Endothelial cell (in vitro differentiated cells): Measurements from ENCODE around the gene DPYD. TPM values are rescaled to one million over a fixed set of nuclear protein-coding genes. Genes with fewer than 3 reads are reported as not detected.

Source experiments
- DNase-seq: peaks from one replicate; pipeline ENCODE4 v3.0.0; 2021; ENCODE audit warnings: low spot score
- H3K27ac Mint-ChIP-seq: one replicate; pipeline ENCODE4 v1.8.0; 2021; ENCODE audit warnings: mixed read lengths, inconsistent platforms; ENCODE audit not compliant: unreplicated experiment
- H3K27me3 Mint-ChIP-seq: one replicate; pipeline ENCODE4 v1.8.0; 2021; ENCODE audit warnings: mild to moderate bottlenecking, moderate library complexity, mixed read lengths, inconsistent platforms; ENCODE audit not compliant: unreplicated experiment
- H3K36me3 Mint-ChIP-seq: one replicate; pipeline ENCODE4 v1.8.0; 2021; ENCODE audit warnings: mild to moderate bottlenecking, low read depth, mixed read lengths, inconsistent platforms; ENCODE audit not compliant: unreplicated experiment
- H3K4me1 Mint-ChIP-seq: one replicate; pipeline ENCODE4 v1.8.0; 2021; ENCODE audit warnings: mild to moderate bottlenecking, mixed read lengths, inconsistent platforms; ENCODE audit not compliant: unreplicated experiment
- H3K4me3 Mint-ChIP-seq: one replicate; pipeline ENCODE4 v1.8.0; 2021; ENCODE audit warnings: mild to moderate bottlenecking, mixed read lengths, inconsistent platforms; ENCODE audit not compliant: unreplicated experiment
- H3K9me3 Mint-ChIP-seq: one replicate; pipeline ENCODE4 v1.8.0; 2021; ENCODE audit warnings: mixed read lengths, inconsistent platforms; ENCODE audit not compliant: unreplicated experiment
- total RNA-seq: library from RNA; stranded (reverse); fragmentation: NEBNext Ultra II Directional; extraction: Animal tissue kit (Norgen Biotek cat#: 25700); gene quantifications from one replicate; pipeline ENCODE4 v1.2.1, GENCODE V29; 2021; ENCODE audit not compliant: unreplicated experiment
- TF ChIP-seq, protein P1 (sequence below): fragments of 200-600 bp; sonication (generic); IDR thresholded peaks from one replicate; pipeline ENCODE4 v1.5.0; 2021; ENCODE audit warnings: antibody characterized with exemption; ENCODE audit not compliant: unreplicated experiment

The DPYD gene
- total RNA-seq, 1 donor from 2014 or later, result 3.4 TPM

- no peak for DNase-seq
- H3K27me3 Mint-ChIP-seq, result no peaks in the 10 kb centered on the region
- H3K4me1 Mint-ChIP-seq, result no peaks in the 10 kb centered on the region
- no peaks in the 10 kb centered on the region for H3K9me3 Mint-ChIP-seq
- TF ChIP-seq, protein P1, sequence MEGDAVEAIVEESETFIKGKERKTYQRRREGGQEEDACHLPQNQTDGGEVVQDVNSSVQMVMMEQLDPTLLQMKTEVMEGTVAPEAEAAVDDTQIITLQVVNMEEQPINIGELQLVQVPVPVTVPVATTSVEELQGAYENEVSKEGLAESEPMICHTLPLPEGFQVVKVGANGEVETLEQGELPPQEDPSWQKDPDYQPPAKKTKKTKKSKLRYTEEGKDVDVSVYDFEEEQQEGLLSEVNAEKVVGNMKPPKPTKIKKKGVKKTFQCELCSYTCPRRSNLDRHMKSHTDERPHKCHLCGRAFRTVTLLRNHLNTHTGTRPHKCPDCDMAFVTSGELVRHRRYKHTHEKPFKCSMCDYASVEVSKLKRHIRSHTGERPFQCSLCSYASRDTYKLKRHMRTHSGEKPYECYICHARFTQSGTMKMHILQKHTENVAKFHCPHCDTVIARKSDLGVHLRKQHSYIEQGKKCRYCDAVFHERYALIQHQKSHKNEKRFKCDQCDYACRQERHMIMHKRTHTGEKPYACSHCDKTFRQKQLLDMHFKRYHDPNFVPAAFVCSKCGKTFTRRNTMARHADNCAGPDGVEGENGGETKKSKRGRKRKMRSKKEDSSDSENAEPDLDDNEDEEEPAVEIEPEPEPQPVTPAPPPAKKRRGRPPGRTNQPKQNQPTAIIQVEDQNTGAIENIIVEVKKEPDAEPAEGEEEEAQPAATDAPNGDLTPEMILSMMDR, result no peak
- no peak overlapping the region for H3K4me3 Mint-ChIP-seq
- H3K27ac Mint-ChIP-seq, result no peak overlapping the region
- no peaks in the 10 kb centered on the region for H3K36me3 Mint-ChIP-seq
These were observed 9.3 kb upstream of the DPYD start for GRCh38 chr1:97929874-97930851.

DNA sequence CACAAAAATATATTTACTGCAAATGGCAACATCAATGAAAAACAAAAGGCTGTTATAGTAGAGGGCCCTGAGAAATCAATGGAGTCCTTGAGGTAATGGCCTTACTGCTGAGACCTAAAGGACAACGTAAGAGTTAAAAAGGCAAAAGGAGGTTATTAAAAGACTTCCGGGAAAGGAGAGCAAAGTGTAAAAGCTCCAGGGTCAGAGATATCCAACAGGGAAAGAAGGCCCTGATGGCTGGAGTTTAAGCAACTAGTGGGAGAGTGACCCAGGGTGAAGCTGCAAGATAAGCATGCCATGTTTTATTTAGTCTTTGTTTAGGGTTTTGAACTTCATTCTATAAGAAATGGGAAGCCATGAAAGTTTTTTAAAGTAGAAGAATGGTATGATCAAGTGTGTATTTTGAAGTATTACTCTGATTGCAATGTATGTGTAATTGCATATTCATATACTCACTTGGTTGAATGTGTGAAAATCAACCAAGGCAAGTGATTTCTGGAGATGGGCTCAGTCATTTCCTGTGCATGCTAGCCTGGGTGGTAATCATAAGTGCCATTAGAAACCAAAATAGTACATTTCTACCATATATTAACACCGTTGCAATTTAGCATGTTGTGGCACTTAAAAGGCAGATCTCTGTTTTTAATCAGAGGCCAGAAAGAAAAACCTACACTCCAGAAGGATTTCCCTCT is 5.3 kb upstream of the DPYD start:
- no peak for DNase-seq
- H3K27me3 Mint-ChIP-seq, result no peaks in the 10 kb centered on the region
- no peaks in the 10 kb centered on the region for H3K9me3 Mint-ChIP-seq
- no peak overlapping the region for H3K27ac Mint-ChIP-seq
- TF ChIP-seq, protein P1, result no peak
- no peaks in the 10 kb centered on the region for H3K36me3 Mint-ChIP-seq
- H3K4me3 Mint-ChIP-seq, result no peak overlapping the region
- H3K4me1 Mint-ChIP-seq, result peaks cover 3% of the 10 kb centered on the region

DNA sequence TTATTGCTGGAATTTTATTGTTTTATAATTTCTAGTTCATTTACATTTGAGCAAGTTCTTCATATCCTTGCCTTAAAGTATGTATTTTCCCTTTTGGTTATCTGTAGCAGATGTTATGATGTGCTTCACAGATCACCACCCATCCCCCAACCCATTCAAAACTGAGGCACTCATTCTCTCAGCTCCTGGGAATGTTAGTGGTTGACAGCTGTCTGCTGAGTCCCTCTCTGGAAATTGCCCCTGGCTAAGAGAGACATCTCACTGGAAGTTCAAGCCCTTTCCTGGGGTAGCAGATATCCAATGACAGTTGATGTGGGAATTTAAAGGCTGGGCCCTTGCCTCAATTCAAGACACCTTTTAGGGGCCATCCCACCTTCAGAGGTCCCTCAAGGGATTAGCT is 4.3 kb upstream of the DPYD start:
- Mint-ChIP-seq H3K4me3 (no peak overlapping the region), H3K36me3 (no peaks in the 10 kb centered on the region), H3K9me3 (no peaks in the 10 kb centered on the region), H3K27ac (no peak overlapping the region), H3K4me1 (peaks cover 5% of the 10 kb centered on the region), H3K27me3 (no peaks in the 10 kb centered on the region)
- TF ChIP-seq, protein P1, result no peak
- no peak for DNase-seq

DNA sequence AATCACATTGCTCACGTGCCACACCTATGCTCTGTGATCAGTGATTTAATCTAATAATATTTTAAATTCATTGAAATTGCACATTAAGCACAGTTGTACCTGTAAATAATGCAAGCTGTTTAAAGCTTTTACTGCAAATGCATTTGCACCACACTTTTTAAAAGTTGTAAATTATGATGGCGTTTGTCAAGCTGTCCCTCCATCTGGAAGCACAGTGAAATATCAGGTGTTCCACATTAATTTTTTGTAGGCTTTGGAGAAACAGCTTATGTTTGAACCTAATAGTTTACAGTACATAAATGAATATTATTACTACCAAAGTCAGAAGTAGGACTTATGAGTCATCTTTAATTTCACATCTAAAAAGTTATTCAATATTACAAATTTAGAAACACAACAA is 3.0 kb upstream of the DPYD start:
- DNase-seq, result no peak
- TF ChIP-seq, protein P1, result no peak
- H3K4me3 Mint-ChIP-seq, result no peak overlapping the region
- H3K36me3 Mint-ChIP-seq, result no peaks in the 10 kb centered on the region
- H3K9me3 Mint-ChIP-seq, result no peaks in the 10 kb centered on the region
- H3K27ac Mint-ChIP-seq, result no peak overlapping the region
- peaks cover 9% of the 10 kb centered on the region for H3K4me1 Mint-ChIP-seq
- H3K27me3 Mint-ChIP-seq, result no peaks in the 10 kb centered on the region
